C4-2B (cell line): Measurements from ENCODE around the gene COL23A1.

Experiments
- ZFX ChIP-seq: fragments of 450-650 bp; IDR thresholded peaks from 2 replicates; pipeline ENCODE4 v1.6.1; 2017
- TF ChIP-seq, protein P1 (sequence below): fragments of 450-650 bp; conservative IDR thresholded peaks from 2 replicates; pipeline ENCODE4 v1.5.1; 2017; ENCODE audit warnings: mild to moderate bottlenecking

- TF ChIP-seq, protein P1, sequence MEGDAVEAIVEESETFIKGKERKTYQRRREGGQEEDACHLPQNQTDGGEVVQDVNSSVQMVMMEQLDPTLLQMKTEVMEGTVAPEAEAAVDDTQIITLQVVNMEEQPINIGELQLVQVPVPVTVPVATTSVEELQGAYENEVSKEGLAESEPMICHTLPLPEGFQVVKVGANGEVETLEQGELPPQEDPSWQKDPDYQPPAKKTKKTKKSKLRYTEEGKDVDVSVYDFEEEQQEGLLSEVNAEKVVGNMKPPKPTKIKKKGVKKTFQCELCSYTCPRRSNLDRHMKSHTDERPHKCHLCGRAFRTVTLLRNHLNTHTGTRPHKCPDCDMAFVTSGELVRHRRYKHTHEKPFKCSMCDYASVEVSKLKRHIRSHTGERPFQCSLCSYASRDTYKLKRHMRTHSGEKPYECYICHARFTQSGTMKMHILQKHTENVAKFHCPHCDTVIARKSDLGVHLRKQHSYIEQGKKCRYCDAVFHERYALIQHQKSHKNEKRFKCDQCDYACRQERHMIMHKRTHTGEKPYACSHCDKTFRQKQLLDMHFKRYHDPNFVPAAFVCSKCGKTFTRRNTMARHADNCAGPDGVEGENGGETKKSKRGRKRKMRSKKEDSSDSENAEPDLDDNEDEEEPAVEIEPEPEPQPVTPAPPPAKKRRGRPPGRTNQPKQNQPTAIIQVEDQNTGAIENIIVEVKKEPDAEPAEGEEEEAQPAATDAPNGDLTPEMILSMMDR, result no peak
- TF ChIP-seq ZFX, result no peak
Observed at GRCh38 chr5:178435321-178436238, 154.6 kb downstream of the COL23A1 start.
